ENCODE results near the gene NRM. TPM values are rescaled to one million over a fixed set of nuclear protein-coding genes. Genes with fewer than 3 reads are reported as not detected.

Gene NRM
- polyA plus RNA-seq, 1 donor from 2014 or later: 7.1 TPM

DNA sequence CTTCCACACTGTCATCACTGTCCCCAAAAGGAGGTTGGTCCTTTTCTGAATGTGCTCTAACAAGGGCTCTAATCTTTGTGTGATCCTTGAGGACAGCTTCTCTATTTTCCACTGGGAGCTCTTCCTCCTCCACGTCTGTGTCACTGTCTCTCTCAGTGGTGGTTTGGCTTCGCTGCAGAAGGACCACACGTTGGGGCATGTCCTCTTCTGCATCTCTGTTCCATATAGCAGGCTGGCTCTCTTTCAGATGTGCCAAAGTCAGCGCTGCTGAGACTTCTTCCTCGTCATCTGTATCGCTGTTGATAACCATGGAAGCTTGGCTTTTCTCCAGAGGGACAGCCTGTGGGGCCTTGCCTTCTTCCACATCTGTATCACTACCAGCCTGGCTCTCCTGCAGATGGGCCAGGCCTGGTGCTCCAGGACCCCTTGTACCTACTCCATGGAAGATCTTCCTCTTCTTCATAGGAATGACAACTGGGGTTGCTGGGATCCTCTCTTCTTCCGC is 21.7 kb upstream of the NRM start:
- H3F3A ChIP-seq (ENCODE audit: insufficient read depth, low read length, poor library complexity, severe bottlenecking): no peaks in the 10 kb centered on the region
- no peak overlapping the region for H3K9ac ChIP-seq (ENCODE audit: low read length)
- no peaks in the 10 kb centered on the region for H3K9me2 ChIP-seq (ENCODE audit: insufficient read depth, low read length)
- no peaks in the 10 kb centered on the region for H4K20me1 ChIP-seq (ENCODE audit: insufficient read depth)
- H3K27ac ChIP-seq (ENCODE audit: low read length): no peak overlapping the region
- H3K4me2 ChIP-seq (ENCODE audit: low read length): no peak overlapping the region
- peaks cover 14% of the 10 kb centered on the region for H3K79me2 ChIP-seq (replicated peaks; ENCODE audit: insufficient read depth, low read length)
- H3K36me3 ChIP-seq (ENCODE audit: insufficient read depth, low read length): peaks cover 7% of the 10 kb centered on the region
- TF ChIP-seq MXI1 (conservative IDR thresholded peaks at IDR 0.05; ENCODE audit: poor library complexity, severe bottlenecking) (no peak), EZH2 (IDR thresholded peaks at IDR 0.05; ENCODE audit: borderline replicate concordance, insufficient read depth, low read length, poor library complexity, severe bottlenecking) (no peak), SMC3 (conservative IDR thresholded peaks at IDR 0.05; ENCODE audit: poor library complexity) (no peak)
- no peaks in the 10 kb centered on the region for H3K9me3 ChIP-seq (ENCODE audit: low read length)
- no peak overlapping the region for H3K4me3 ChIP-seq (ENCODE audit: low read length)
- no peak overlapping the region for H2AFZ ChIP-seq (ENCODE audit: low read depth, low read length)
- H3K27me3 ChIP-seq (ENCODE audit: insufficient read depth, low read depth, low read length): no peaks in the 10 kb centered on the region

DNA sequence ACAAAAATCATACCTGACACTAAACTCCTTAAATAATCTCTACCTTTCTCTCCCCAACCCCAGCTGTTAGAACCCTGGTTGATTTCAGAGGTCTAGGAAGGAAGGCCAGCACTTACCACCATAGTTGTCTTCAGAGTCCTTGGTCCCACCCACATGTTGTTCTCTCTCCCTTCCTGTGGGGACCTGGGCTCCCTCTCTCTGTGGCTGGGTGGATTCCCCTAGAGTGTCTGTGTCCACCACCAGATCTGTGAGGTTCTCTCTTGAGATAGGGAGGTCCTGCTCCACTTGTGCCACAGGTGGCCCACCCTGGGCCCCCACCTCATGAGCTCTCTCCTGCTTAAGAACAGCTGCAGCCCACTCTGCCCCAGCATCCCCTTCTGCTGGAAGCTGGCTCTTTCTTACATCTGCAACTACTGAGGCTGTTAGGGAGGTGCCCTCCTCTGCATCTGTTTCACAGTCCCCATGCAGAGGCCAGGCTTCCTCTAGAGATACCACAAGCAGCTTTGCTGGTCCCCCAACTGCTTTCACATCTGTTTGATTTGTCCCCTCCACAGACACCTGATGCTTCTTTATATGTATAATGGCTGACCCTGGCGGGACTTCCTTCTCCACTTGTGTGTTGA is 21.1 kb upstream of the NRM start:
- no peak for TF ChIP-seq POLR2AphosphoS5 (IDR thresholded peaks at IDR 0.05)
- TF ChIP-seq, protein P1, sequence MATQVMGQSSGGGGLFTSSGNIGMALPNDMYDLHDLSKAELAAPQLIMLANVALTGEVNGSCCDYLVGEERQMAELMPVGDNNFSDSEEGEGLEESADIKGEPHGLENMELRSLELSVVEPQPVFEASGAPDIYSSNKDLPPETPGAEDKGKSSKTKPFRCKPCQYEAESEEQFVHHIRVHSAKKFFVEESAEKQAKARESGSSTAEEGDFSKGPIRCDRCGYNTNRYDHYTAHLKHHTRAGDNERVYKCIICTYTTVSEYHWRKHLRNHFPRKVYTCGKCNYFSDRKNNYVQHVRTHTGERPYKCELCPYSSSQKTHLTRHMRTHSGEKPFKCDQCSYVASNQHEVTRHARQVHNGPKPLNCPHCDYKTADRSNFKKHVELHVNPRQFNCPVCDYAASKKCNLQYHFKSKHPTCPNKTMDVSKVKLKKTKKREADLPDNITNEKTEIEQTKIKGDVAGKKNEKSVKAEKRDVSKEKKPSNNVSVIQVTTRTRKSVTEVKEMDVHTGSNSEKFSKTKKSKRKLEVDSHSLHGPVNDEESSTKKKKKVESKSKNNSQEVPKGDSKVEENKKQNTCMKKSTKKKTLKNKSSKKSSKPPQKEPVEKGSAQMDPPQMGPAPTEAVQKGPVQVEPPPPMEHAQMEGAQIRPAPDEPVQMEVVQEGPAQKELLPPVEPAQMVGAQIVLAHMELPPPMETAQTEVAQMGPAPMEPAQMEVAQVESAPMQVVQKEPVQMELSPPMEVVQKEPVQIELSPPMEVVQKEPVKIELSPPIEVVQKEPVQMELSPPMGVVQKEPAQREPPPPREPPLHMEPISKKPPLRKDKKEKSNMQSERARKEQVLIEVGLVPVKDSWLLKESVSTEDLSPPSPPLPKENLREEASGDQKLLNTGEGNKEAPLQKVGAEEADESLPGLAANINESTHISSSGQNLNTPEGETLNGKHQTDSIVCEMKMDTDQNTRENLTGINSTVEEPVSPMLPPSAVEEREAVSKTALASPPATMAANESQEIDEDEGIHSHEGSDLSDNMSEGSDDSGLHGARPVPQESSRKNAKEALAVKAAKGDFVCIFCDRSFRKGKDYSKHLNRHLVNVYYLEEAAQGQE (IDR thresholded peaks at IDR 0.05; ENCODE audit: borderline replicate concordance): no peak
- TF ChIP-seq, protein P2, sequence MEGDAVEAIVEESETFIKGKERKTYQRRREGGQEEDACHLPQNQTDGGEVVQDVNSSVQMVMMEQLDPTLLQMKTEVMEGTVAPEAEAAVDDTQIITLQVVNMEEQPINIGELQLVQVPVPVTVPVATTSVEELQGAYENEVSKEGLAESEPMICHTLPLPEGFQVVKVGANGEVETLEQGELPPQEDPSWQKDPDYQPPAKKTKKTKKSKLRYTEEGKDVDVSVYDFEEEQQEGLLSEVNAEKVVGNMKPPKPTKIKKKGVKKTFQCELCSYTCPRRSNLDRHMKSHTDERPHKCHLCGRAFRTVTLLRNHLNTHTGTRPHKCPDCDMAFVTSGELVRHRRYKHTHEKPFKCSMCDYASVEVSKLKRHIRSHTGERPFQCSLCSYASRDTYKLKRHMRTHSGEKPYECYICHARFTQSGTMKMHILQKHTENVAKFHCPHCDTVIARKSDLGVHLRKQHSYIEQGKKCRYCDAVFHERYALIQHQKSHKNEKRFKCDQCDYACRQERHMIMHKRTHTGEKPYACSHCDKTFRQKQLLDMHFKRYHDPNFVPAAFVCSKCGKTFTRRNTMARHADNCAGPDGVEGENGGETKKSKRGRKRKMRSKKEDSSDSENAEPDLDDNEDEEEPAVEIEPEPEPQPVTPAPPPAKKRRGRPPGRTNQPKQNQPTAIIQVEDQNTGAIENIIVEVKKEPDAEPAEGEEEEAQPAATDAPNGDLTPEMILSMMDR (IDR thresholded peaks at IDR 0.05; ENCODE audit: poor library complexity, severe bottlenecking): no peak
- no peak for TF ChIP-seq TAF1 (IDR thresholded peaks at IDR 0.05; ENCODE audit: low read depth)
- TF ChIP-seq MXI1 (conservative IDR thresholded peaks at IDR 0.05; ENCODE audit: poor library complexity, severe bottlenecking): no peak
- no peak for TF ChIP-seq SMC3 (conservative IDR thresholded peaks at IDR 0.05; ENCODE audit: poor library complexity)
- no peak for TF ChIP-seq EP300 (conservative IDR thresholded peaks at IDR 0.05; ENCODE audit: poor library complexity, severe bottlenecking)
- no peak for TF ChIP-seq EZH2 (IDR thresholded peaks at IDR 0.05; ENCODE audit: borderline replicate concordance, insufficient read depth, low read length, poor library complexity, severe bottlenecking)
- TF ChIP-seq RAD21 (conservative IDR thresholded peaks at IDR 0.05): no peak
- Histone ChIP-seq H3K36me3 (ENCODE audit: insufficient read depth, low read length) (peaks cover 7% of the 10 kb centered on the region), H2AFZ (ENCODE audit: low read depth, low read length) (no peak overlapping the region), H4K20me1 (ENCODE audit: insufficient read depth) (no peaks in the 10 kb centered on the region), H3K9me2 (ENCODE audit: insufficient read depth, low read length) (no peaks in the 10 kb centered on the region), H3K27me3 (ENCODE audit: insufficient read depth, low read depth, low read length) (no peaks in the 10 kb centered on the region), H3F3A (ENCODE audit: insufficient read depth, low read length, poor library complexity, severe bottlenecking) (no peaks in the 10 kb centered on the region), H3K79me2 (replicated peaks; ENCODE audit: insufficient read depth, low read length) (peaks cover 14% of the 10 kb centered on the region), H3K4me2 (ENCODE audit: low read length) (no peak overlapping the region), H3K27ac (ENCODE audit: low read length) (no peak overlapping the region), H3K9ac (ENCODE audit: low read length) (no peak overlapping the region), H3K4me3 (ENCODE audit: low read length) (no peak overlapping the region), H3K9me3 (ENCODE audit: low read length) (no peaks in the 10 kb centered on the region)
